Left ventricle myocardium inferior (tissue), 1 donor: Measurements from ENCODE around the gene GON4L. TPM values are rescaled to one million over a fixed set of nuclear protein-coding genes. Genes with fewer than 3 reads are reported as not detected.

Source experiments
- DNase-seq: peaks from one replicate; pipeline ENCODE4 v3.0.0-alpha.2; 2020
- H3K27ac ChIP-seq: fragments of 200-600 bp; replicated peaks from 2 replicates; pipeline ENCODE4 v1.8.0; 2021
- H3K27me3 ChIP-seq: fragments of 200-600 bp; 2 replicates; pipeline ENCODE4 v1.8.0; 2021; ENCODE audit warnings: low read depth
- H3K36me3 ChIP-seq: fragments of 200-600 bp; 2 replicates; pipeline ENCODE4 v1.8.0; 2021
- H3K4me1 ChIP-seq: fragments of 200-600 bp; 2 replicates; pipeline ENCODE4 v1.8.0; 2021
- H3K4me3 ChIP-seq: fragments of 200-600 bp; 2 replicates; pipeline ENCODE4 v1.8.0; 2021; ENCODE audit warnings: mild to moderate bottlenecking, moderate library complexity
- H3K9me3 ChIP-seq: fragments of 200-600 bp; replicated peaks from 2 replicates; pipeline ENCODE4 v1.8.0; 2021
- CTCF ChIP-seq: fragments of 200-600 bp; IDR thresholded peaks from 2 replicates; pipeline ENCODE4 v1.8.0; 2021; ENCODE audit warnings: antibody characterized with exemption, mild to moderate bottlenecking, borderline replicate concordance
- intact Hi-C: fragments of 100-400 bp; cut with micrococcal nuclease; formaldehyde crosslinking; loops from one replicate; pipeline ENCODE4 v1.11.0; 2022
- total RNA-seq: library from RNA; stranded (reverse); fragmentation: NEBNext Ultra II Directional; extraction: Animal tissue kit (Norgen Biotek cat#: 25700); gene quantifications from one replicate; pipeline ENCODE4 v1.2.1, GENCODE V29; 2021
- donor health status: DM: no; HTN: yes; CAD: no; lungs with severe emphysema.

The GON4L gene
- total RNA-seq, 1 donor from 2014 or later = 24.1 TPM

- Histone ChIP-seq H3K4me1 (peaks cover 31% of the 10 kb centered on the region), H3K27ac (peak overlapping the region; percentile 51), H3K4me3 (no peak overlapping the region), H3K9me3 (no peaks in the 10 kb centered on the region), H3K27me3 (no peaks in the 10 kb centered on the region), H3K36me3 (no peaks in the 10 kb centered on the region)
- no peak for DNase-seq
- TF ChIP-seq CTCF = no peak
- intact Hi-C loops = no loop called here
Observed at GRCh38 chr1:155890251-155890650, 33.2 kb upstream of the GON4L start.

- intact Hi-C loops = no loop called here
- H3K4me3 ChIP-seq = no peak overlapping the region
- peak overlapping the region; percentile 51 for H3K27ac ChIP-seq
- no peak for TF ChIP-seq CTCF
- H3K9me3 ChIP-seq = no peaks in the 10 kb centered on the region
- no peak for DNase-seq
- H3K27me3 ChIP-seq = no peaks in the 10 kb centered on the region
- no peaks in the 10 kb centered on the region for H3K36me3 ChIP-seq
- peaks cover 31% of the 10 kb centered on the region for H3K4me1 ChIP-seq
Observed at GRCh38 chr1:155889566-155889965, 32.6 kb upstream of the GON4L start.

GRCh38 chr1:155888481-155888880 lies 31.5 kb upstream of the GON4L start:
- TF ChIP-seq CTCF = no peak
- DNase-seq = no peak
- H3K4me1 ChIP-seq = peaks cover 26% of the 10 kb centered on the region
- H3K4me3 ChIP-seq = no peak overlapping the region
- H3K27ac ChIP-seq = no peak overlapping the region
- intact Hi-C loops = no loop called here
- H3K27me3 ChIP-seq = no peaks in the 10 kb centered on the region
- no peaks in the 10 kb centered on the region for H3K9me3 ChIP-seq
- no peaks in the 10 kb centered on the region for H3K36me3 ChIP-seq

GRCh38 chr1:155884982-155885381 lies 28.0 kb upstream of the GON4L start:
- DNase-seq = no peak
- TF ChIP-seq CTCF = no peak
- H3K27ac ChIP-seq = no peak overlapping the region
- H3K9me3 ChIP-seq = no peaks in the 10 kb centered on the region
- H3K36me3 ChIP-seq = peaks cover 15% of the 10 kb centered on the region
- H3K4me1 ChIP-seq = peaks cover 6% of the 10 kb centered on the region
- H3K27me3 ChIP-seq = no peaks in the 10 kb centered on the region
- intact Hi-C loops = no loop called here
- no peak overlapping the region for H3K4me3 ChIP-seq

- no peak for TF ChIP-seq CTCF
- DNase-seq = no peak
- Histone ChIP-seq H3K9me3 (no peaks in the 10 kb centered on the region), H3K36me3 (peaks cover 15% of the 10 kb centered on the region), H3K27me3 (no peaks in the 10 kb centered on the region), H3K27ac (no peak overlapping the region), H3K4me3 (no peak overlapping the region), H3K4me1 (no peaks in the 10 kb centered on the region)
- intact Hi-C loops = no loop called here
Observed at GRCh38 chr1:155884031-155884960, 27.3 kb upstream of the GON4L start.
